Stimulated activated CD4-positive, alpha-beta T cell treated with anti-CD3 and anti-CD28 coated beads, Interleukin-15, amount 100 ng/mL, for 1 hour (primary cell): Measurements from ENCODE around the gene MRPL22.
"Not testable (repeated sequence)": the region's sequence is repeated elsewhere in the genome, so short reads cannot be mapped to it uniquely, and the experiment has no call there.

Experiments used
- DNase-seq, 2 donors: peaks; one replicate each; pipeline ENCODE4 v3.0.0-alpha.2; 2020; ENCODE audit warnings: low read depth in 1 of 2, low spot score in 1 of 2

The MRPL22 gene

DNA sequence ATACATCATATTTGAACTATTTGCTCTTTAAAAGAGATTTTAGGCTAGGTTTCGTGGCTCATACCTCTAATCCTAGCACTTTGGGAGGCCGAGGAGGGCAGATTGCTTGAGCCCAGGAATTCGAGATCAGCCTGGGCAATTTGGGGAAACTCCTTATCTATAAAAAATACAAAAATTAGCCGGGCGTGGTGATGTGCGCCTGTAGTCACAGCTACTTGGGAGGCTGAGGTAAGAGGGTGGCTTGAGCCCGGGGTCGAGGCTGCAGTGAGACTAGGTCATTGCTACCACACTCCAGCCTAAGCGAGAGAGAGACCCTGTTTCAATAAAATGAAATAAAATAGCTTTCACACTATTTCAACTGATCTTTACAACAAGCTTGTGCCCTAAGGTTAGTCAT lies 500 bp upstream of the MRPL22 start:
- no peak for DNase-seq

GRCh38 chr5:154943527-154943926 lies 2.7 kb downstream of the MRPL22 start:
- DNase-seq = no peak

- DNase-seq = no peak
Observed at GRCh38 chr5:154944716-154945115, 3.8 kb downstream of the MRPL22 start.

- DNase-seq = no peak
Observed at GRCh38 chr5:154945695-154946301, 4.9 kb downstream of the MRPL22 start.

DNA sequence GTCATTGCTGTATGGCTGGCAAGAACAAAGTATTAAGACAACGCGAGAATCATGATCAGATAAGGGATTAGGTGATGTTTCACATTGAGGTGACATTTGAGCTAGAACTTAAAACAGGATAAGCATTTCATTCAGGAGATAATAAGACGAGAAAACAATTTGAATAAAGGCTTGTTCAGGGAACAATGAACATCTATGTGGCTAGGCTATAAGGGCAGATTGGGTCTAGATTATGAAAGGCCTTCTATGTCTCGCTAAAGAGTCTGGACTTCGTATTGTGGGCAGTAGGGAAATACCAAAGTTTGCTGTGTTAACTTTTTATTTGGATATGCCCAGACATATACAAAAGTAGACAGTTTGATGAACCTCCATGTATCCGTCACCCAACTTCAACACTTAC lies 6.9 kb downstream of the MRPL22 start:
- DNase-seq = no peak

DNA sequence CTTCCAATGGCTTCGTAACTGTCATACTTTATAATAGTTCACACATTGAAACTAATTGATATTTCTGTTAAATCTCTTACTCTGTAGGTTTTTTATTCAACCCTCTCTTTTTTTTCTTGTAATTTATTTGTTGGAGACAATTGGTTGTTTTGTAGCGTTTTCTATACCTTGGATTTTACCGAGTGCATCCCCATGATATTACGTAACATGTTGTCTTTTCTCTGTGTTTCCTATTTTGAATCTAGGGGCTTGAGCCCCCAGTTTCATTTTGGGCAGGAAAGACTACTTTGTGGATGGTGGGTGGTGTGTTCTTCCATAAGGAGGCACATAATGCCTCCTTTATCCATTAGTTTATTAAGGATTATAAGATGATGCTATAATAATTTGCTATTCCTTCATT lies 7.4 kb downstream of the MRPL22 start:
- DNase-seq = no peak

DNA sequence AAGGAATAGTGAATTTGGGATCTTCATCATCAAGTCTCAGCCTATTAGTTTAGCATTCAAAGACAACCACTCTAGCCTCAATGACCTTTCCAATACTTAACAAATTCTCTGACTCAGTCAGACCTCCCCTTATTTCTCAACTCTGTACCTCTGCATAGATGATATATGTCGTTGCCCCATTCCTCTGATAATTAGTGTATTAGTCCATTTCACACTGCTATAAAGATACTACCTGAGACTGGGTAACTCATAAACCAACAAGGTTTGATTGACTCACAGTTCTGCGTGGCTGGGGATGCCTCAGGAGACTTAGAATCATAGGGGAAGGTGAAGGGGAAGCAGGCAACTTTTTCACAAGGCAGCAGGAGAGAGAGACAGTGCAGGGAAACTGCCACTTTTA lies 8.9 kb downstream of the MRPL22 start:
- no peak for DNase-seq

GRCh38 chr5:154956712-154957111 lies 15.8 kb downstream of the MRPL22 start:
- no peak for DNase-seq

DNA sequence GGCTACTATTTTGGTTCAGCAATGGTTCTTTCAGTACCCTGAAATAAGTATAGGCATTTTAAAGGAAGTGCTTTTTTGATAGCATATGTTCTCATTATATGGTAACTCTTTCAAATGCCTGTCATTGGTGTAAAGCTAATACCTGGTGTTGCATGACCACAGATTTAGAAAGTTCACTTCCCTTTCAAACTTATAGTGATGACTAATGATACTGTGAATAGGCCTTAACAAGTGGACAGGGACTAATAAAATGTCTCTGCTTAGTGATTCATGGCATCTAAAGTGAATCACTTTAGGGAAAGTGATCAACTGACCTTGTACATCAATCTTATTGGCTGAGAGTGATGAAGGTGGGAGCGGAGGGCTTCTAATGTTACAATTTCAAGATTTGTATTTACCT lies 21.6 kb downstream of the MRPL22 start:
- no peak for DNase-seq

DNA sequence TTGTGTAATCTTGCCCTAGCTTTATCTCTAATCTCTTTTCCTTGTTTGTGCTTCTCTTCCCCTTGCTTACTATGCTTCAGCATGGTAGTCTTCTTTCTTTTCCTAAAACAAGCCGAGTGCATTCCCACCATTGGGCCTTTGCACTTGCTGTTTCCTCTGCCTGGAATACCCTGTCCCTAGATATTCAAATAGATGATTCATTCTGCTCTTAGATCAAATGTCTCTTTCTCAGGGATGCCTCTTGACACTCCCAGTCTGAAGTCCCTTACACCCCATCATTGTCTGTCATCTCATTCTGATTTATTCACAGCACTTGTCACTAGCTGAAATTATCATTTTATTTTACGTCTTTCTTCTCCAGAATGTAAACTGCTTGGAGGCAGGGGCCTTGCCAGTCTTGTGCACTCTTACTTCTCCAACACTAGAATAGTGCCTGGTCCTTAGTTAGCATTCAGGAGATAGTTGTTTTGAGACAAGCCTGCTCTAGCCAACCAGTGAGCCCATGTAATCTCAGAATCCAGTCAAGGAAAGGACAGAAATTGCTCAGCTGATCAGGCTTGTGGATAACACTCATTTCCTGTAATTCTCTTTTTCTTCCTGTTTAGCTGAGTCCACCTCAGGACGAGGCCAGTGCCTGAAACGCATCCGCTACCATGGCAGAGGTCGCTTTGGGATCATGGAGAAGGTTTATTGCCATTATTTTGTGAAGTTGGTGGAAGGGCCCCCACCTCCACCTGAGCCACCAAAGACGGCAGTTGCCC lies 25.4 kb downstream of the MRPL22 start:
- no peak for DNase-seq

GRCh38 chr5:154966874-154967273 lies 26.0 kb downstream of the MRPL22 start:
- no peak for DNase-seq

DNA sequence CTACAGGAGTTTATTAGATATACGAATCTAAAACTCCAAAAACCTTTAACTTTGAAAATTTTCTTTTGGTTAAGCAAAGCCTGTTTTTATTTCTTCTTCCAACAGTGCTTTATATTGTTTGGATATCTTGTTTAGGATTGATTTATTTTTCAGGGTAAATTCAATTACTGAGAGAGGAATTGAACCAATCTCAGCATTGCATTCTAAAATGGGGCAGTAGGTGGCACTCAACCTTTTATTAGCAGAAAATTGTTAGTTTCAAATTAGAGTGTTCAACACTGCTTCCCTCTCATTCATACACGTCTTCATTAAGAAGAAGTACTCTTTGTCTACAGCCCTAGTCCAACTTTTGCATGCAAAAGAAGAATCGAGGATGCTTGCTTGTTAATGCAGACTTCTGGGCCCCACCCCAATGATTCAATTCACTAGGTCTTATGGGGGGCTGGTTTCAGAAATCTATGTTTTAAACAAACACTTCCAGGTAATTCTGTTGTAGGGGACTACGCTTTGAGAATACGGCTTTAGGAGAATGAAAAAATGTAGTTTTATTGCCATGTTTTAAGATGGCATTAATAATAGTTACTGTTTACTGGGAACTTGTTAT lies 26.6 kb downstream of the MRPL22 start:
- no peak for DNase-seq

GRCh38 chr5:154968953-154969352 lies 28.1 kb downstream of the MRPL22 start:
- DNase-seq = no peak

DNA sequence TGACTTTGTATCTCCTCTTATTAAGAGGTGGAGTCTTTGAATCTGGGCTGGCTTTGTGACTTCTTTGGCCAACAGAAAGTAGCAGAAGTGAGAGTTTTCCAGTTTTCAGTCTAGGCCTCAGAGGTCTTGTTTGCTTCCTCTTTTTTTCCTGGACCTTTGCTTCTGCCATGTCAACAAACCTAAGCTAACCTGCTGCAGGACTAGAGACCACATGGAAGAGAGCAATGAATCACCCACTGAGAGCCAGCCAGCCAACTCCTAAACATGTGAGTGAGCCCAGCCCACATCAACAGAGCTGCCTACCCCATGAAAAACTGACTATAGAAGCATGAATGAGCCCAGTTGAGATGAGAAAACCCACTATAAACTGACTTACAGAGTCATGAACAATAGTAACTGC lies 29.9 kb downstream of the MRPL22 start:
- DNase-seq = no peak

- no peak for DNase-seq
Observed at GRCh38 chr5:154971501-154971900, 30.6 kb downstream of the MRPL22 start.

GRCh38 chr5:154972476-154973080 lies 31.7 kb downstream of the MRPL22 start:
- DNase-seq = no peak

DNA sequence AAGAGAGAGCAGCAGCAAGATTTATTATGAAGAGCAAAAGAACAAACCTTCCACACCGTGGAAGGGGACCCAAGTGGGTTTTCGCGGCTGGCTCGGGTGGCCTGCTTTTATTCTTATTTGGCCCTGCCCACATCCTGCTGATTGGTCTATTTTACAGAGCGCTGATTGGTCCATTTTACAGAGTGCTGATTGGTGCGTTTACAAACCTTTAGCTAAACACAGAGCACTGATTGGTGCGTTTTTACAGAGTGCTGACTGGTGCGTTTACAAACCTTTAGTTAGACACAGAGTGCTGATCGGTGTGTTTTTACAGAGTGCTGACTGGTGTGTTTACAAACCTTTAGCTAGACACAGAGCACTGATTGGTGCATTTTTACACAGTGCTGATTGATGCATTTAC lies 35.2 kb downstream of the MRPL22 start:
- DNase-seq = not testable (repeated sequence)

GRCh38 chr5:154977409-154977808 lies 36.5 kb downstream of the MRPL22 start:
- DNase-seq = no peak

DNA sequence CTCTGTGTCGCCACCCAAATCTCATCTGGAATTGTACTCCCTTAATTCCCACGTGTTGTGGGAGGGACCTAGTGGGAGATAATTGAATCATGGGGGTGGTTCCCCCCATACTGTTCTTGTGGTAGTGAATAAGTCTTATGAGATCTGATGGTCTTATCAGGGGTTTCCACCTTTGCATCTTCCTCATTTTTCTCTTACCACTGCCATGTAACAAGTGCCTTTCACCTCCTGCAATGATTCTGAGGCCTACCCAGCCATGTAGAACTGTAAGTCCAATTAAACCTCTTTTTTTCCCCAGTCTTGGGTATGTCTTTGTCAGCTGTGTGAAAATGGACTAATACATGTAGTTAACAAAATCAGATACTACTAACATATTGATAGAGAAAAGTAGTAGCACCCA lies 37.4 kb downstream of the MRPL22 start:
- DNase-seq = not testable (repeated sequence)

DNA sequence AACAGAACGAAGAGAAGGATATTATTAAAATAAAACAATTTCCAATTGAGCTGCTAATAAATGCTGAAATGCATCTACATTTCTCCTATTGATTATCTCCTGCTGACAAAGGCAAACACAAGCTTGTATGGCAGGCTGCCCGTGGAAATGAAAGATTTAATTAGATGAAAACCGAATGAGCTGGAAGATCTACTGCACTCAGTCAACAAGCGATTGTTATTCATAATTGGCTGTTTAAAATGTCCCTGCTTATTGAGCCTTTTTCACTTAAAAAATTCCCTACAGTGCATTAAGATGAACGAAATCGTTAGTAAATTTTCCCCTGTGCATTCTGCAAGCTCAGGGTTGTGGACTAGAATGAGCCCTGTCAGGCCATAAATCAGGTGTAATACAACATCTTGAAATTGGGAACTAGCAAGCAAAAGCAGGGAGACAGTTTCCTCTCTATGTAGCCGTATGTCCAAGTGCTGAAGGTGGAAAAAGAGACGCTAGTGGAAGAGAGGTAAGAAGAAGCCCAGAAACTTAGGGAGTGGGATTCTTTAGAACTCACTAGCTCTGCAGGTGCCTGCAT lies 44.2 kb downstream of the MRPL22 start:
- no peak for DNase-seq

- DNase-seq = no peak
Observed at GRCh38 chr5:154986151-154986550, 45.3 kb downstream of the MRPL22 start.

- DNase-seq = no peak
Observed at GRCh38 chr5:154989626-154990025, 48.8 kb downstream of the MRPL22 start.
